Amygdala (tissue), 56 donors: ENCODE measurements around the gene IFT27.
A peak's percentile ranks its signal among the peaks of the same experiment; 100 is the strongest.

Experiments
- DNase-seq, 56 donors: peaks; one replicate each; lab custom pipeline; 2025; lab: John Stamatoyannopoulos, UW

Gene IFT27

DNA sequence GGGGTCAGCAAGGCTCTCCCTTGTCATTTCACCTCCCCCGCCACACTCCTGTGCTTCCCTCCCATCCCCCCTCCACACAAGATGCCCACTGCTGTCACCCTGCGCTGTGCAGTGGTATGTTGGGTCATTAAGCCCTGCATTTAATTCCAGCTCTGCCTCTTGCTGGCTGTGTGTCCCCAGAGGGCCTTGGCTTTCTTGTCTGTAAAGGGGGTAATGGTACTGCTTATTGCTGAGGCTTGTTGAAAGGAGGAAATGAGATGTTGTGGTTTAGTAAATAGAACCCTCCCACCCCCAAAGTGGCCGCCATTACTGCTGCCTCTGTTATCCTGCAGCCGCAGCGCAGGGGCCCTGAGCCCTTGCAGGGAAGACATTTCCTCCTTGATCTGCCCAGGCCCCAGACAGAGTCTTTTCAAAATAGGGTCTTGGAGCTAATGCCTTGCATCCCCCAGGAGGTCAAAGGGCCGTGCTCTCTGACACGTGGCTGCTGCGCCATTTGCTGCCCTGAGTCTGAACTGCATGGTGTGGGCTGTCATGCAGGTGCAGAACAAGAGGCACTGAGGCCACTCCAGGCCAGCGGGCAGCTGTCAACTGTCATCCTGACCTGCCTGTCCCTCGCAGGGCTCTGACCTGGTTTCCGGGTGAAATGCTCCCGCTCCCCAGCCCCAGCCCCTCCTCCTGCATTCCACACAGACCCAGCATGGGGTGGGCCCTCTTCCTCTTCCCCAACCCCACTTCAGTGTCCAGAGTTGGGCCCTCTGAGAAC is 22.2 kb upstream of the IFT27 start:
- no peak for DNase-seq

DNA sequence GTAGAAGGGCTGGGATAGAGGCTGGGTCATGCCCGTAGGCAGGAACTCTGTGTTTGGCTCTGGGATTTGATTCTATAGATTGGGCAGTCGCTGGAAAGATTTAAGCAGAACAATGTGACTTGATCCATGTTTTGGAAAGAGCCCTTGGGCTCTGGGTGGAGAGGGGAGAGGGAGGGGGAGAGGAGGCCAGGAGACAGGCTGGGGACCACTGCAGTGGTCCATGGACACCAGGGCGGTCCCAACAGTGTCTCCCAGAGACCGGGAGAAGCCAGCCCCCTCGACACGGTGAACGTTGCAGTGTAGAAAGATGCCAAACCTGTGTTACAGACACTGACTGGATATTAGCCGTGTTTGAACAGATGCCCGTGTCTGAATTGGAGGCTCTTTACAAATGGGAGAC is 21.5 kb upstream of the IFT27 start:
- no peak for DNase-seq

DNA sequence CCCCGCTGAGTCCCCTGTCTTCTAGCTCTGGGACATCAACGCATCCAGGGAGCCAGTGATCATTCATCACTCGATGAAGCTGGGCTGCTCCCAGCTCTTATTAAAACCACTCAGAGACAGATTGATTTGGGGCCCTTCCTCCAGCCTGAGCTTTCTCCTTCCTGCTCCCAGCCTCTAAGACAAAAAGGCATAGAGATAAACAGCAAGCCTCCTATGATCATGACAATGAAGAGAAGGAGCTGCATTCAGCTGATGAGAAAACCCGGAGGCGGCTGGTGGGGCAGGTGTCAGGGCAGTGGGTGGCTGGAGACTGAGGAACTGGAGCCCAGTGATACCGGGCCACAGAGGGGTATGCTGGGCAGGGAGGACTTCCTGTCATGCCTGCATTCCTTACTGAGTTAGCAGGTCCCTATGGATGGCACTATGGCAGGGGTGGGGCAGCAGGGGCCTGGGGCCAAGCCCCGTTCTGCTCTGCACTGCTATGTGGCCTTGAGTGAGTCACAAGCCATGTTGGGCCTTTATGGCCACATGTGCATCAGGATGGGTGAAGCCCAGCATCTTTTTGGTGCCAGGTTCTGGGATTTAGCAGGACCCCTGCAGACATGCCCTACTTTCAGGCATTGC is 20.7 kb upstream of the IFT27 start:
- no peak for DNase-seq

DNA sequence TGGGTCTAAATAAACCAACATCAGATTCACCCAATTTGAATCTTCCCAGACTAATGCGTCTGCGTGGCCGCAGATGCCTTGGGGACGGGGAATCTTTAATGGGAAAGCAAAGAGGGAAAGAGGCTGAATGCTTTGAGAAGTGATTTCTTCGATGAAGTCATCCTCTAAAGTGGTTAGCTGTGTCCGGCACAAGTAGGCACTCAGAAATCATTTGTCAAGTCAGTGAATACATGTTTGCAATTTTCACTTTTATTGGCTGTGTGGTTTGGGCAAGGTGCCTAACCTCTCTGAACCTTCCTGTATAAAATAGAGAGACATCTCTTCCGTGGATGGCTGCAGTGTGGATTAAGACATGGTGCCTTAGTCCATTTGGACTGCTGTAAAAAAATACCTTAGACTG is 19.7 kb upstream of the IFT27 start:
- DNase-seq: no peak

DNA sequence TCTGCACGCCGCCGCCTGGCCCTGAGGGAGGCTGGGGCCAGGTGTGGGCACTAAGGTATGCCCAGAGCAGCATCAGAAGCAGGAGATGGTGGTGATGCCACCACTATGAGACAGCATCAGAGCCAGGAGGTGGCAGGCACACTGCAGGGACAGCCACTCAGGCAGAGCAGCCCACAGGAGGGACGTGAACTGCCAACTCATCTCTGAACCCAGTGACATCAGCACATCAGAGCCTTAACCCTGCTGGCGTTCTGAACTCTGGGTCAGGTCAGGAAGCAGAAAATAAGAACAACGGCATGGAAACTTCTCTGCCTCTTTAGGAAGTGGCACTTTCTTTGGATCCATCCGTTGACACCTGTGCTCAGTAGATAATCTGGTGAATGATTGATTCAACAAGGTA is 14.7 kb upstream of the IFT27 start:
- no peak for DNase-seq

DNA sequence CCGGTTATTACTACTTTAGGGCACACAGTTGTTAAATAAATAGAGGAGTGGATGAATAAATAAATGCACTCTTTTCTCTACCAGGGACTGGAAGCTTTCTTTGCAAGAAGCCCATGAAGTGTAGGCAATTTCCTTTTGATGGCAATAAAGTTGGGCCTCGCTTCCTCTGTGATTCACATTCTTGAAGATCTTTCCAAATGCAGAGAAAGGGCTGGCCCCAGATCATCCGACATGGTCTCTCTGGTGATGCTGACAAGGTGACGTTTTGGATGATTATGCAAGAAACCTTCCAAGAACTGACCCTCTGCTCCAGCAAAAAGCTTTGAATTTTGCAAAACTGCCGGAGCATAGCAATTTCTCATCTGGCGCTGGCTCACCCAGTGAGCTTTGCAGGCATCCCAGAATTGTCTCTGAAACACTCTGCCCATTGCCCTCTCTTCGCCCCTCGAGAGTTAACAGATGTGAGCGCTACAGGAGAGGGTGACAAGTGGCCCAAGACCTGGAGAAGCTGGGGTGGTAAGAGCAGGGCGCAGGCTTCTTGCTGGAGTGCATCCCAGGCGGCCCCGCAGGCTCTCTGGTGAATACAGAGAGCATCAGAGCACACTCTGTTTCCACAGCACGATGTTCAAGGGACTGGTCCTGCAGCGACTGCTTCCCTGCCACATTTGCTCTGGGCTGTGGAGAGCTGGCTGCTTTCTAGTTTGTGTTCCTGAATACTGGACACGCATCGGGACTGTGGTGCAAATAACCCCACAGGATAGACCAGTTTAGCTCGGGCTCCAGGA is 11.5 kb upstream of the IFT27 start:
- peak in 1 of 56 donors; percentile 2 for DNase-seq

DNA sequence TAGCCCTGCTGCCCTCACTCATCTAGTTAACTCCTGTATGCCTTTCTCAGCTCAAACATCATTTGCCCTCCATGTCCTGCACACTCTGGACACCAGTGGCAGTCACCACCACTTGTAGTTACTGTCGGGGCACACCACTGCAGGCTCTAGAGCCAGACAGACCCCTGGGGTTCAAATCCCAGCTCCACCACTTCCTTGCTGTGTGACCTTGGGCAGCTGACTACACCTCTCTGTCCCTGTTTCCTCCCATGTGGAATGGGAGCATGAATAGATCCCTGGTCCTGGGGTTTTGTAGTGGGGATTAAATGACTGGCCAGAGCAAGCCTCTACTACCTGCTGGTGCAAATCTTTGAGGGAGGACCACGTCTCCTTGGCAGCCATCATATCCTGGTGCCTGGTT is 7.8 kb upstream of the IFT27 start:
- no peak for DNase-seq

DNA sequence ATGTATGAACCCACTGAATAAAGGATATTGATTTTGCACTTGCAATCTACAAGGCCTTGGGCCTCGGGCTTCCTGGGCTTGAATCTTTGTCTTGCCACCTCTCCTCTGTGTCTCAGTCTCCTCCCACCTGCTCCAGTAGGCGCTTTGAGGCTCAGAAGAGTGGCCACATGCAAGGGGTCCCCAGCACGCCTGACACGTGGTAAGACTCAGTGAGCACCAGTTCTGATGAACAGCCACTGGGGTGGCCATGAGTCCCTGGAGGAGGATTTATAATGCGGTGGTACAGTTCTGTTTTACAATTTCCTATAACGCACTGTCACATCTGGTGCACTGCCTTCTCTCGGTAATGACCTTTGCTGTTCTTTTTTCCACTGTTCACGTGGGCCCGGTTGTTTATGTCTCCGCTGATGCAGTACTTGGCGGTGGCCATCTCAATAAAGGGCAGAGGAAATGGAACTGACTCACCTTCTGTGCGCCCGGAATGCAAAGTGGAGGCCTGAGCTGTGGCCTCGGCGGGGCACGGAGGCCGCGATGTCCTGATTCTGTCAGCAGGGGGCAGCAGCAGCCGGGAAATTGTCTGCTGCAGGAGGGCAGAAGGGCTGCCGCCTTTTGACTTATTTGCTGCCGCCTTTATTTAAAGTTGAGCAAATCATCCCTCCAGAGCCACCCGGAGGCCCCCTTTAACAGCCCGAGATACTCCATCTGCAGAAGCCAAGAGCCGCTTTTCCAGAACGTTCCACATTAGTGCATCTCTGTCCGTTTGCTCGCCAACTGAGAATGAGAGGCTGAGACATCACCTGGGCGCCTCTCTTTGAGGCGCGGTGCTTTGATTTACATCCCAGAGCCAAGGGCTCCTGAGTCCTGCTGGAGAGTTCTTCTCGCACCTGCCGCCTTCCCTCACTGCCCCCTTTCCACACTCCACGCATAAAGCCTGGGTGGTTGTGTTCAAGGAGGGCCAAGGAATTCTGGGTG is 6.0 kb upstream of the IFT27 start:
- peak in 52 of 56 donors; percentile 6 to 83 (median 45) for DNase-seq

DNA sequence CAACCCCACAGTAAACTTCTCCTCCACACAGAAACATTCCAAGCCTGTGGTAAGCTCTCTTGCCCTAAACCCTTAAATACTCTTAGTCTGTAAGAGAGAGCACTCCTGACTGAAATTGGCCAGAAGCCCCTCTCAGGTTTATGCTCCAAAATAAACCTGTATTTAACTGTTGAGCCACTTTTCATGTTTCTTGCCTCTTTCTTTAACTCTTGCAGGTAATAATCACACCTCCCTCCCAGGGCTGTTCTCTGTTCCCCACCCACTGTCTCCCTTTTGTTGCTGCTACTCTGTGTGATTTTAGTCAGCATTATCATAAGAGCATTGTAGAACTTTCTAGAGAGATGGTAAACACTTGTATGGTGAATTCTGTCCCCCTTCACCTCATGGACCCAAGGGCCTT is 2.1 kb upstream of the IFT27 start:
- no peak for DNase-seq

DNA sequence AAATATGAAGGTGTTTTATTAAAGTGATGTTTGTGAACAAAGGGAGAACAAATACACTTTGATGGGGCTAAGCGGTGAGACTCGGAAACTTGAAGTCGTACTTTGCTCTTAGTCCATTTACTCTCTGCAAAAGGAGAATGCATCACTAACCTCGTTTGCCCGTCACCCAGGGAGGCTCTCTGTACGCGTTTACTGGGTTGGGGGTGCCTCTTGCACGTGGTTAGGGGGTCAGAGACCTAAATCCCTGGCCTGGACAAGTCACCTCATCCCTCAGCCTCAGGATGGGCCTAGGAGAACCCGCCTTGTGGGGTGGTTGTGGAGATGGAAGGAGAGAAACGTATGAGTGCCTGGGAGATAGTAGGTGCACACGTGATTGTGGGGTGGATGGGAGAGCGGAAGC is 803 bp upstream of the IFT27 start:
- no peak for DNase-seq

DNA sequence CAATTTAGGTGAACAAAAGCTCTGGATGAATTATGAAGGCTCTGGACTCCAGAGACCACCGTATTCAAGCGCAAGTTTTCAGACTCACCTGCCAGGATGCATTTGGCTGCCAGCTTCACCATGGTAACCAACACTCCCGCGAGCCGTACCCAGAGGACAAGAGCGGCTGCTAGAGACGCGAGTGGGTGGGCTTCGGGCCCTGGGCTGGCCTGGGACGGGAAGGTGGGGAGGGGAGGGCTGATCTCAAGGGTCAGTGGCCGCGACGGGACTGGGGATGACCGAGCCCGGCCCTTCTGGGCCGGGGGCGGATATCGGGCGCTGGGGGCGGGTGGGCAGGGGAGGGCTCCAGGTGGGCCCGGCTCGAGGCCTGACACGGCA is 344 bp downstream of the IFT27 start:
- peak in 30 of 56 donors; percentile 23 to 77 (median 50) for DNase-seq

DNA sequence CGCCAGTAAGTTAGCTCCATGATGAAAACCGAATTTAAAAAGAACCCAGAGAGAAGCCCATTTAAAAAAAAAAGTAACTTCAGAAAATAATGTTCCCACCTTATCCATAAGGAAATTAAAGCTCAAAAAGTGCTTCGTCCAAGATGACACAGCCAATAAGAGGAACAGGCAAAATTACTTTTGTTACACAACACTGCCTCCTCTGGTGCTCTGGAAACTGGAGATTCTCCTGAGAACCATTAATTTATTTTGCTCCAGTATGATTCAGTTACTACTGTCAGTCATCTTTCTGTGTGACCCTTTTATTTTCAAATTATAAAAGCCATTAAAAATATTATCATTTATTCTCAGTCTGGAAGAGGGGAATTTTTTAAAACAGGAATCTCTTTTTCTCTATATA is 2.0 kb downstream of the IFT27 start:
- peak in 4 of 56 donors; percentile 2 to 39 (median 25) for DNase-seq

DNA sequence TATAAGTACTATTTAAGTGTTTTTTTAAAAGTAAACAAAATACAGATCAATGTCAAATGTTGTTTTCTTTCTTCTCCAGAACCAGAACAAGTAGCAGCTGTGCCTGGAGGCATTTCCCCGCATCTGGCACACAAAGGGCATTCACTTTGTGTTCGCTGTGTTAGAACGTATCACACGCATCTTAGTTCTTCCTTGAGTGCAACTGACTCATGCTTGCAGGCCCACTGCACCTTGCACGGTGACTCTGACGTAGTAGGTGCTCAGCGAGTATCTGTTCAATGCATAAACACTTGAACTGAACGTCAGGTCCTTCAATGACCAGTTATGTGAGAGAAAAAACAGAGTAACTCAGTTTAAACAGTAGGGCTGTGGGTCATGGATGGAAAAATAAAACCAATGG is 3.5 kb downstream of the IFT27 start:
- no peak for DNase-seq

DNA sequence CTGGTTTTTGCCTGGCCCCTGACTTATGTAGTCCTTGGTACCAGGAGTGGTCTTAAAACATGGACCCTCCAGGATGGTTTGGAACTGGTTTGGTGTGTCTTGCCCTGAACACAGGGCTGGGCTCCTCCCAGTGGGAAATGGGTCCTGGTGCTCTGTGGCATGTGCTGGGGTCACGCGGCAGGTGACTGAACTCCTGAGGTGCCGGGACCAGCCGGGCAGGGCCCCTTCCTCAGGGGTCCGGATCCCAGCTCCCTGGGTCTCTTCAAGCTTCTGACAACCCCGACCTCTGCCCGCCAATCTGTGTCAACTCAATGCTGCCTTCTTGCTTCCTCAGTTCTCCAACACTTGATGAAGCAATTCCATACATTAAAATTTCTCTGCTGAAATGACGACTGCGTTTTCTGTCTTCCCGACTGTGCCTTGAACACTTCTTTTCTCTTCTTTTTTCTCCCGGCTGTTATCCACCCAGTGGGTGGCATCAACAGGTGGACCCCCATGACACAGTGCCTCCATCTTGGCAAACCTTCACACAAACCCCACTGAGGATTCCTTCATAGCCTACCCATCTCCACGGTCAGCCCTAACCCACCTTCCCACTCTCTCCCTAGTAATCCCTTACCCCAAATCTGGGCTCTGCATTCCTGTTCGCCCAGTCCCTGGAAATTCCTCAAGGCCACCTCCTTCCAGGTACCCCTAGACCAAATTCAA is 4.4 kb downstream of the IFT27 start:
- no peak for DNase-seq

DNA sequence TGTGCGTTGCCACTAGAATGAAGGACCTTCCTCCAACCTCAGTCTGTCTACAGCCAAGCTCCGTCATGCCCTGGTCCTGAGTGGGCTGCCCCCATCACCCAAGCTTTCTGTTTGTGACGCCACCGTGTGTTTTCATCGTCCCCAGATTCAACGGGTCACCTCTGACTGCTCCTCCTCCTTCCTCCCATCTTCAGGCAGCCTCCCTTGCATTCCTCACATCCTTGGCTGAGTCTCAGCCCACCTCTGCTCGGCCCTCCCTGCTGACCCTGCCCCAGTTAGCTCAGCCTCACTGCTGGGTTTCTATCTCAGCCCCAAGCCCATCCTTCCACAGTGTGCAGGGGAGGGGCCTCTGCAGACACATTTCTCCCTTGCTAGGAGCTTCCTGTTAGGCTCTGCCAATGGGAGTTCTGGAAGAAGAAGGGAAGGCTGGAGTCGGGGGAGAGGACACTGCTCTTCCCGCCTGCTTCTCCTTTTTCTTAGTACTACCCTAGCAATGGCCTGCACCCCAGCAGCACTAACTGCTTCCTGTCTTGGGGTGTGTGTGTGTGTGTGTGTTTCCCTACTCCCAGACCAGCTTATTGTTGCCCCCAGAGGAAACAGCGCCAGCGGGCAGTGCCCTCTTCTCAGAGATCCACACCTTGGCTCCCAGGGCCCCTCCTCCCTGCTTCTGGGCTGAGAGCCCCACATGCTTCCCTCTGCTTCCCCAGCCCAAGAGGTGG is 5.2 kb downstream of the IFT27 start:
- no peak for DNase-seq

DNA sequence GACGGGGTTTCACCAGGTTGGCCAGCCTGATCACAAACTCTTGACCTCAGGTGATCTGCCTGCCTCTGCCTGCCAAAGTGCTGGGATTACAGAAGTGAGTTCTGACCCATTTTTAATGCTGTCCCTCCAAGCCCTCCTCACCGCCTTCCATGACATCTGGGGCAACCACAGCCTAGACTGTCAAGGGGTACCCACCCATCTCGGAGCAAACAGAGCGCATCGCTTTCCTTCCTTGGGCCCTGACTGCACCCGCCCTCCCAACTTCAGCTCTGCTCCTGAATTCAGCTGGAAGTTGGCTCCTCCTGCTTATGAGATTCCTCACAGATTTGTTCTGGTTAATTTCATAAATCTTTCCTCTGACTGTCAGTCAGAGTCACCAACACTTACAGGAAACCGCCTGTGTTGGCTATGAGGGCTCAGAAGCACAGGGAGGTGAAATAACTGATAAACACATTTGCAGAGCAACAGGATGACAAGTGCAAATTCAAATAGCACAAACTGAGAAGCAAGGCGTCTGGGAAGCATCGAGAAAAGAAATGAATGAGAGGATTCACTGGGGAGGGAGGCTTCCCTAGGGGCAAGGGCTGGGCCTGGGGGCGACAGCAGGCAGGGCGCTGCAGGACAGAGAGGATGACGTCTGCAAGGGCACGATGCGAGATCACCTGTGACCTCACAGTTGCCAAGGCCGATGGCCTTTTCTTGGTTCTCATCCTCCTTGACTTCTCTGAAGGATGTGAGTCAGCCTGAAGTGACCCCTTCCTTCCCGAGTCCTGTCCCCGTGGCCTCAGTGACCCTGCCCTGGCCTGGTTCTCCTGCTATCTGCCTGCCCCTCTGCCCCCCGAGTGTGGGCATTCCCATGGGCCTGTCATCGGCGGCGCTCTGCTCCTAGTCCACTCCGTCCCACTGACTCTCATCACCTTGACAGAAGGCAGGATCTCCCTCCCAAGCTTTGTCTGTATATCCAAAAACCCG is 6.1 kb downstream of the IFT27 start:
- DNase-seq: no peak

DNA sequence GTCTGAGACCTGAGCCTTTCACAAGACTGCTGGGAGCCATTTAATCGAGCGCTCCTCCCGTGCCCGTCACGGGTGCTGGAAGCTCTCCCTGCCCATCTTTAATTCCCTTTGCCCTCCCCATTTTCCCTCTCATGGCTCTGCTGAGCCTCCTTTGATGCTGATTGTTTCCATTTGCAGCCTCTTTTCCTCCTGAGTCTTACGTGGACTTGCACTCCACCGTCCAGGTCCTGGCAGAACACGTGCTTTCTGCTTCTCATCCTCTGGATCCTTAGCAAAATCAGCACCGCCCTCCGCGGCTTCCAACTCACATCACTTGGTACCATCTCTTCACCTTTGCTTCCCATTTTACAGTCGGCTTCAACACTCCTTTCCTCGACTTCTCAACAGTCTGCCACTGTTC is 7.3 kb downstream of the IFT27 start:
- no peak for DNase-seq

DNA sequence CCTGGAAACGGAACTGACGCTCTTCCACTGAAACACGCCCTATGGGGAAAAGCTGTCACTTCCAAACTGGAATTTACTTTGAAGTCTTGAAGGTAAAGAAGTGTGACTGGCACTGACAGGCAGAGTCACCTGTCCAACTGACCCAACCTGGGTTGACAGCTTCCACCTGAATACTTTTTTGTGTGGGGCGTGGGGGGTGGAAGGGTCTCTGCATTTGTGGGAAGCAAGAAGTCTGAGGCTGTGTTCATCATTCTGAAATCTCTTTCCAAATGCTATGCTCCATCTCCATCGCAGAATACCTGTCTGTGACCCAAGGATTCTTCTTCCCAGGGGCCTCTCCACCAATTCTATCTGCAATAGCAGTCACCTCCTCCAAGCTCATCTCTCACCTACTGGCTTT is 7.8 kb downstream of the IFT27 start:
- DNase-seq: no peak
